Stimulated activated memory B cell treated with anti-CD40 and anti-IgM and Interleukin-4, amounts not matched to agents 10 μg/mL and 1 μg/mL and 100 μg/mL, for 72 hours (primary cell): ENCODE data around the gene GLTP.
A peak's percentile ranks its signal among the peaks of the same experiment; 100 is the strongest.
"Not testable (repeated sequence)": the region's sequence is repeated elsewhere in the genome, so short reads cannot be mapped to it uniquely, and the experiment has no call there.

Experiments used
- ATAC-seq: fragments of 150-1000 bp; cut with Tn5 transposase; 2 replicates; pipeline ENCODE4 v1.10.0; 2021
- H3K27ac Mint-ChIP-seq: one replicate; pipeline ENCODE4 v1.8.0; 2022; ENCODE audit warnings: mild to moderate bottlenecking, mixed read lengths
- H3K27me3 Mint-ChIP-seq: one replicate; pipeline ENCODE4 v1.8.0; 2022; ENCODE audit warnings: mixed read lengths
- H3K36me3 Mint-ChIP-seq: one replicate; pipeline ENCODE4 v1.8.0; 2022; ENCODE audit warnings: mixed read lengths
- H3K4me1 Mint-ChIP-seq: one replicate; pipeline ENCODE4 v1.8.0; 2022; ENCODE audit warnings: mixed read lengths
- H3K4me3 Mint-ChIP-seq: one replicate; pipeline ENCODE4 v1.8.0; 2022; ENCODE audit warnings: mild to moderate bottlenecking, moderate library complexity, mixed read lengths
- H3K9me3 Mint-ChIP-seq: one replicate; pipeline ENCODE4 v1.8.0; 2022; ENCODE audit warnings: mixed read lengths

GLTP gene, protein sequence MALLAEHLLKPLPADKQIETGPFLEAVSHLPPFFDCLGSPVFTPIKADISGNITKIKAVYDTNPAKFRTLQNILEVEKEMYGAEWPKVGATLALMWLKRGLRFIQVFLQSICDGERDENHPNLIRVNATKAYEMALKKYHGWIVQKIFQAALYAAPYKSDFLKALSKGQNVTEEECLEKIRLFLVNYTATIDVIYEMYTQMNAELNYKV

GRCh38 chr12:109880043-109880931, at the start of gene GLTP:
GLTP (minus strand) TSS chr12:109880541; CDS start chr12:109880374, 167 bp downstream.
- Mint-ChIP-seq H3K9me3 (no peaks in the 10 kb centered on the region), H3K4me1 (peaks cover 48% of the 10 kb centered on the region), H3K27ac (peak within 1 kb of the TSS; percentile 85), H3K27me3 (no peaks in the 10 kb centered on the region), H3K36me3 (no peaks in the 10 kb centered on the region), H3K4me3 (peak within 1 kb of the TSS; percentile 95)
- peak; percentile 98 for ATAC-seq

- H3K4me3 Mint-ChIP-seq, H3K27ac Mint-ChIP-seq, H3K9me3 Mint-ChIP-seq, H3K4me1 Mint-ChIP-seq, H3K27me3 Mint-ChIP-seq, ATAC-seq: not testable (repeated sequence)
- H3K36me3 Mint-ChIP-seq: peaks cover 26% of the 10 kb centered on the region
Measured at GRCh38 chr12:109929326-109929725, 49.0 kb upstream of the GLTP start.

DNA sequence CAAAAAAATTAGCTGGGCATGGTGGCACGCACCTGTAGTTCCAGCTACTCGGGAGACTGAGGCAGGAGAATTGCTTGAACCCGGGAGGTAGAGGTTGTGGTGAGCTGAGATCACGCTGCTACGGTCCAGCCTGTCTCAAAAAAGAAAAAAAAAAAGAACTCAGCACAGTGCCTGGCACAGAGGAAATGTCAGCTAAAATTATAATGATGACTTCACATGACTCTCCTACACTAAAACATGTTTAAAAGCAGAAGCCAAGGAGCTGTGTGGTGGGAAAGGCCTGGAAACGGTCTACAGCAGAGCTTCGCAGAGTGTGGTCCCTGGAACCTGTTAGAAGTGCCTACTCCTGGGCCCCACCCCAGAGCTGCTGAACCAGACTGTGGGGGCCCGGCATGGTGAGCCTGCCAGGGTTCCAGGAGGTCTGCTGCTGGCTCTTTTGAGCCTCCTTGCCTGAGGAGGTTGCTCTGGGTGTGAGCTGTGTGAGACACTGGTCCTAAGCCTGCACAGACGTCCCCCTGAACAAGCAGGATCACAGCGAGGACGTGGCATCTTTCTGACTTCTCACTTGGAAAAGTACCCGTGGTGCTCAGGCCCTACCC, 47.8 kb upstream of the GLTP start:
- Mint-ChIP-seq H3K27me3 (no peaks in the 10 kb centered on the region), H3K36me3 (peaks cover 28% of the 10 kb centered on the region), H3K9me3 (no peaks in the 10 kb centered on the region), H3K27ac (no peak overlapping the region), H3K4me3 (no peak overlapping the region), H3K4me1 (peaks cover 18% of the 10 kb centered on the region)
- ATAC-seq: no peak

DNA sequence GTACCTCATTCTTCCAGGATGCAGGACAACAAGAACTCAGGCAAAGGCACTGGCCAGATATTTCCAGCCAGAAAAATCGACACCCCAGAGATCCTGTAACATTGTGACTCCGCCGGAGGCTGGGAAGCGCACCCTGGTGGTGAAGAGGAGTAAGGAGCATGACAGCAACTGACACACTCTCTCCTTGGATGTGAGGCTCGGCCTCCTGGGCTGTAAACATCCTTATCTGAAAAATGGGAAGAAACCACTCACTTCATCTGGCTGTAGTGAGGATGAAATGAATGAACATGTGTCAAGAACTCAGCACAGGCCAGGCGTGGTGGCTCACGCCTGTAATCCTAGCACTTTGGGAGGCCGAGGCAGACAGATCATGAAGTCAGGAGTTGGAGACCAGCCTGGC, 47.3 kb upstream of the GLTP start:
- H3K4me3 Mint-ChIP-seq: no peak overlapping the region
- no peak overlapping the region for H3K27ac Mint-ChIP-seq
- ATAC-seq: no peak
- peaks cover 21% of the 10 kb centered on the region for H3K4me1 Mint-ChIP-seq
- H3K36me3 Mint-ChIP-seq: peaks cover 27% of the 10 kb centered on the region
- H3K27me3 Mint-ChIP-seq: no peaks in the 10 kb centered on the region
- no peaks in the 10 kb centered on the region for H3K9me3 Mint-ChIP-seq

DNA sequence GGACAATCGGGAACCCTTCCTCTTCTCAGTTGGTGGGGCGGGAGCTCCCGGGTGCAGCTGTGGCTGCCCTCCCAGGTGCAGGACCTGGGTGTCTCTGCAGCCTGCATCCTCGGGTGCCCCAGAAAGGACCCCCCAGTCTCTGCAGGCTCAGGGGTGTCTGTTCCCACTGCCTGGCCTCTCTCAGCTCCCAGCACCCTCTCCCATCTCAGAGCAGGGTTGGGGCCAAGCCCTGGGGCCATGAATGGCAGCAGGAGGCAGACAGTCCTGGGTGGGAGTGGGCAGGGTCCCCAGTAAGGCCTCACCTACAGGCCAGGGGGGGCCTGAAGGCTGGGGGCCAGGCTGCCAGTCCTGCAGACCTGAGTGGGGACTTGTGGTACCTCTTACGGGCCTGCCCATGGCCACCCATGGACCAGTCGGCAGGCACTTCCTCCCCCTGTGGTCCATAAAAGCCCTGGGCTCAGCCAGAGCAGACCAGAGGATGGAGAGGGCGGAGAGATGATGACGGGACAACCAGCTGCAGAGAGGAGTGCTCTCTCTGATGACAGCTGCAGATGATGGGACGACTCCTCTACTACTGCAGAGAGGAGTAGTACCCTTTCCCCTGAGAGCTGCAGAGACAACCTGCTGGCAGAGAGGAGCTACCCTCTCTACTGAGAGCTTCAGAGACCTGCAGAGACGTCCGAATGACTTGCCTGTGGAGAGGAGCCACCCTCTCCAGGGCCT, 46.3 kb upstream of the GLTP start:
- no peaks in the 10 kb centered on the region for H3K27me3 Mint-ChIP-seq
- peaks cover 21% of the 10 kb centered on the region for H3K4me1 Mint-ChIP-seq
- H3K36me3 Mint-ChIP-seq: peaks cover 23% of the 10 kb centered on the region
- no peak overlapping the region for H3K27ac Mint-ChIP-seq
- no peaks in the 10 kb centered on the region for H3K9me3 Mint-ChIP-seq
- no peak overlapping the region for H3K4me3 Mint-ChIP-seq
- ATAC-seq: no peak

DNA sequence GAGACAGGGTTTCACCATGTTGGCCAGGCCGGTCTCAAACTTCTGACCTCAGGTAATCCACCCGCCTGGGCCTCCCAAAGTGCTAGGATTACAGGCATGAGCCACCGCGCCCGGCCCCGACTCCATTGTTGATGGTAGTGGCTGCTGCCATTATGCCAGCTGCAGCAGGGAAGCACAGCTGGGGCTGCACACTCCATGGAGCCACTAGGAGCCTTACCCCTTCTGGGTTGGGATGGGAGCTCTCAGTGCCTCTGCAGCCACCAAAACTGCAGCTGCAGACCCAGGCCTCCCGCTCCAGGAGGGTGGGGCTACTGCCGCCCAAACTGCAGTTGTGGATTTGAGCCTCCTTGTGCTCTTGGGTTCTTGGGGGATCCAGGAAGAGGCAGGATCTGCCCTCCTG, 45.7 kb upstream of the GLTP start:
- Mint-ChIP-seq H3K4me3 (no peak overlapping the region), H3K4me1 (peaks cover 21% of the 10 kb centered on the region), H3K27ac (no peak overlapping the region)

GRCh38 chr12:109925185-109925840, 45.0 kb upstream of the GLTP start:
- Mint-ChIP-seq H3K4me3 (no peak overlapping the region), H3K27ac (peak overlapping the region; percentile 25), H3K4me1 (peaks cover 21% of the 10 kb centered on the region), H3K9me3 (no peaks in the 10 kb centered on the region), H3K36me3 (peaks cover 27% of the 10 kb centered on the region), H3K27me3 (no peaks in the 10 kb centered on the region)
- ATAC-seq: no peak

More for the DNA sequence above, 45.7 kb upstream of the GLTP start:
- Mint-ChIP-seq H3K9me3 (no peaks in the 10 kb centered on the region), H3K27me3 (no peaks in the 10 kb centered on the region), H3K36me3 (peaks cover 20% of the 10 kb centered on the region)
- no peak for ATAC-seq

- H3K9me3 Mint-ChIP-seq: no peaks in the 10 kb centered on the region
- peaks cover 40% of the 10 kb centered on the region for H3K36me3 Mint-ChIP-seq
- no peak overlapping the region for H3K4me3 Mint-ChIP-seq
- H3K27ac Mint-ChIP-seq: peak overlapping the region; percentile 25
- ATAC-seq: no peak
- peaks cover 21% of the 10 kb centered on the region for H3K4me1 Mint-ChIP-seq
- no peaks in the 10 kb centered on the region for H3K27me3 Mint-ChIP-seq
Measured at GRCh38 chr12:109923481-109924245, 43.3 kb upstream of the GLTP start.

DNA sequence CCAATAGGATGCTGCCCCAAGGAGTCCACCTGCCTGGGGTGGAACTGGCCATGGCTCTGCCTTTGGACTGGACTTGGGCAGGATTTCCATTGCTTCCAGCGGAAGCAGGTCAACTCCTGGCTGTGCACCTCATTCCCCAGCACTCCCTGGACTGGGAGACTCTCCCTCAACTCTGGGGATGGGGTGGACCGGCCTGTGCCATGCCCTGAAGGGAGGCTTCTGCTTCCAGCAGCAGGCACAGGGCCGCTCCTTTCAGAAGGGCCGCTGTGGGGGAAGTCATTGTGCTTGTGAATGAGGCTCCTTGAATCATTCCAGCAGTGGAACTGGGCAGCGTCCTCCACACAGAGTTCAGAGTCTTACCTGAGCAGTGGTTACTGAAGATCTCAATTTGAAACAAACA, 42.7 kb upstream of the GLTP start:
- Mint-ChIP-seq H3K27me3 (no peaks in the 10 kb centered on the region), H3K27ac (peak overlapping the region; percentile 25), H3K9me3 (no peaks in the 10 kb centered on the region), H3K4me3 (no peak overlapping the region), H3K36me3 (peaks cover 43% of the 10 kb centered on the region), H3K4me1 (peaks cover 21% of the 10 kb centered on the region)
- no peak for ATAC-seq

GRCh38 chr12:109921982-109922381, 41.6 kb upstream of the GLTP start:
- ATAC-seq: no peak
- Mint-ChIP-seq H3K27ac (no peak overlapping the region), H3K9me3 (no peaks in the 10 kb centered on the region), H3K4me1 (peaks cover 21% of the 10 kb centered on the region), H3K36me3 (peaks cover 48% of the 10 kb centered on the region), H3K27me3 (no peaks in the 10 kb centered on the region), H3K4me3 (no peak overlapping the region)

DNA sequence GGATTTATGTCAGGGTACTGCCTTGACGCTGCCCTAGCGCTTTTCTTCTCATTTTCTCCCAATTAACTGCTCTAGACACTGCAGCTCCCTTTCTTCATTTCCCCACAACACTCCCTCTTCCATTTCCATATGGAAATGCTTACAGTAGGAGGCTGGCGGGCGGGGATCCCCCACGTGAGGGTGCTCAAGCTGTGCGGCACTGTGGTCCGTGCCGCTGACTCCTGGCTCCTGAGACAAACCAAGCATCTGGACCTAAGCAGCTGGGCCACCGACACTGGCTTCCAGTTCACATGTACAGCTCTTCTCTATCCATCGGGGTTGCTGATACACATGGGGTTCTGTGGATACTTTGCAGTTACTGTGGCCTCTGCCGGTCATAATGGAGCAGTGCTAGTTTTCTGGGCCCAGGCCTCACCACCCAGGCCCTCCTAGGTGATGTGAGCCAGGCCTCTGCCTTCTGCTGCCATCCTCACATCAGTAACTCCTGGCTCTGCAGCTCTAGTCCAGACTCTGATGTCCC, 40.0 kb upstream of the GLTP start:
- no peaks in the 10 kb centered on the region for H3K9me3 Mint-ChIP-seq
- ATAC-seq: no peak
- H3K36me3 Mint-ChIP-seq: peaks cover 61% of the 10 kb centered on the region
- no peaks in the 10 kb centered on the region for H3K27me3 Mint-ChIP-seq
- H3K4me1 Mint-ChIP-seq: peaks cover 21% of the 10 kb centered on the region
- H3K27ac Mint-ChIP-seq: no peak overlapping the region
- H3K4me3 Mint-ChIP-seq: no peak overlapping the region

- peaks cover 64% of the 10 kb centered on the region for H3K36me3 Mint-ChIP-seq
Measured at GRCh38 chr12:109919456-109919855, 39.1 kb upstream of the GLTP start.

GRCh38 chr12:109916045-109916444, 35.7 kb upstream of the GLTP start:
- H3K4me1 Mint-ChIP-seq: no peaks in the 10 kb centered on the region
- H3K27ac Mint-ChIP-seq: no peak overlapping the region
- H3K4me3 Mint-ChIP-seq: no peak overlapping the region
- ATAC-seq: no peak
- no peaks in the 10 kb centered on the region for H3K9me3 Mint-ChIP-seq
- no peaks in the 10 kb centered on the region for H3K27me3 Mint-ChIP-seq
- peaks cover 69% of the 10 kb centered on the region for H3K36me3 Mint-ChIP-seq

More at GRCh38 chr12:109919456-109919855, 39.1 kb upstream of the GLTP start:
- no peaks in the 10 kb centered on the region for H3K27me3 Mint-ChIP-seq
- H3K4me3 Mint-ChIP-seq: no peak overlapping the region
- no peak for ATAC-seq
- peaks cover 14% of the 10 kb centered on the region for H3K4me1 Mint-ChIP-seq
- no peak overlapping the region for H3K27ac Mint-ChIP-seq
- H3K9me3 Mint-ChIP-seq: no peaks in the 10 kb centered on the region
